Activated T-helper 1 cell treated with anti-CD3 and anti-CD28 coated beads, Interleukin-12 subunit alpha, Interleukin-12 subunit beta, Interleukin-2, Interleukin-4 antibody, amounts not matched to agents 30 ng/mL and 10 ng/mL and 1 ng/mL, durations not matched to agents 14 hours and 24 hours and 36 hours (primary cell): ENCODE data around the gene SEMA3G. TPM values are rescaled to one million over a fixed set of nuclear protein-coding genes. Genes with fewer than 3 reads are reported as not detected.

Experiments used
- DNase-seq: peaks from one replicate; pipeline ENCODE4 v3.0.0; 2021; ENCODE audit warnings: low spot score
- H3K27ac Mint-ChIP-seq: one replicate; pipeline ENCODE4 v1.8.0; 2021; ENCODE audit warnings: mild to moderate bottlenecking, mixed read lengths
- H3K27me3 Mint-ChIP-seq: one replicate; pipeline ENCODE4 v1.8.0; 2022; ENCODE audit warnings: mild to moderate bottlenecking, moderate library complexity, mixed read lengths; ENCODE audit not compliant: insufficient read depth
- H3K36me3 Mint-ChIP-seq: one replicate; pipeline ENCODE4 v1.8.0; 2021; ENCODE audit warnings: low read depth, mixed read lengths
- H3K4me1 Mint-ChIP-seq: one replicate; pipeline ENCODE4 v1.8.0; 2021; ENCODE audit warnings: low read depth, mixed read lengths
- H3K4me3 Mint-ChIP-seq: one replicate; pipeline ENCODE4 v1.8.0; 2021; ENCODE audit warnings: mild to moderate bottlenecking, moderate library complexity, mixed read lengths
- H3K9me3 Mint-ChIP-seq: one replicate; pipeline ENCODE4 v1.8.0; 2021; ENCODE audit warnings: mixed read lengths
- intact Hi-C: fragments of 100-400 bp; cut with micrococcal nuclease; formaldehyde crosslinking; loops from one replicate; pipeline ENCODE4 v1.15.1; 2024
- total RNA-seq: library from RNA; stranded (reverse); gene quantifications from 2 replicates; pipeline ENCODE4 v1.2.3, GENCODE V29; 2022

SEMA3G gene
- total RNA-seq, 1 donor from 2014 or later, result 0.13 TPM

DNA sequence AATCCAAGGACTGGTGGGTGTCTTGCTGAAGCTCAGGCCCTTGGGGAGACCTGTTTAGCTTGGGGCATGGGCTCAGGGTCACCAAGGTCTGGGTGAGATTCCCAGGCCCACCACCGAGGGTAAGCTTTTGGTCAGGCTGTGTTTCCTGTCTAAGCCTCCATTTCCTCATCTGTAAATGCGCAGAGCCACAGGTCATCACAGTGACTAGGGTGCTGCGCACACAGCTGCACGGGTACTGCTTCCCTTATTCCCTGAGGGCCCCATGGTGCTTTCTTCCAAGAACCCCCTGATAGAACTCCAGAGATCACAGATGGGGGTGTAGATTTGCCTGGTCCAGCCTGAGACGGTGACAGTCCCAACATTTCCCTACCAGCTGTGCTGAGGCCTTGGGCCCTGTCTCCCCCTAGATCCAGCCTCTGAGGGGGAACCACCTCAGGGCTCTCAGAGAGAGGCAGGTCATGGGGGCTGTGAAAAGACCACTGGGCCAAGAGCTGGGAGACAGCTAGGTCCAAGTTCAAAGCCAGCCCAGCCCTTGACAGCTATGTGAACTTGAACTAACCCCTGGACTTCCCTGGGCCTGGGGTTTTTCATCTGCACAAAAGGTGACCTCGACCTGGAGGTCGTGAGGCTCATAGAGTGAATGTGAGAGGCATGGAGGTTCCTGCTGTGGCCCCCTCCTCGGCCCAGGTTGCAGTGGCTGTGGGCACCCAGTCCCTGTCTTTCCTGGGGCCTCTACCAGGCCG, 60.7 kb downstream of the SEMA3G start:
- Mint-ChIP-seq H3K4me3 (no peak overlapping the region), H3K36me3 (no peaks in the 10 kb centered on the region), H3K27ac (no peak overlapping the region), H3K9me3 (no peaks in the 10 kb centered on the region), H3K4me1 (no peaks in the 10 kb centered on the region), H3K27me3 (no peaks in the 10 kb centered on the region)
- DNase-seq, result no peak
- intact Hi-C loops, result no loop called here

DNA sequence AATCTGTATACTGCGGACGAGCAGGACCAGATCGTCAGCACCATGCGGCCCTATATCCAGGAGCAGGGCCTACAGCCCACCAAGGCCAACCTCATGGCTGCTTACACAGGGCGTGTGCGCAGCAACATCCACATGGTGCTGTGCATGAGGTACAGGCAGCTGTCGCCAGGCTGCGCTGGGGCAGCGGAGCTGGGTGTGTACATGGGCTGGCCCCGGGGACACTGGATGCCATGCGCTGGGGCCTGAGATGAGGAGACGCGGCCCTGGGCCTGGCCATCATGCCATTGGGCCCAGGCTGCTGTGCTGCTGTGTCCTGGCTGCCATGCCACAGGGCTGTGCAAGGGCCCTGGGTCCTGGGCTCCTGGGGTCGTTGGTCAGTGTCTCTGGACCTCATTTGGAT, 61.5 kb downstream of the SEMA3G start:
- no peak for DNase-seq
- H3K27me3 Mint-ChIP-seq, result no peaks in the 10 kb centered on the region
- H3K4me3 Mint-ChIP-seq, result no peak overlapping the region
- no peaks in the 10 kb centered on the region for H3K36me3 Mint-ChIP-seq
- H3K27ac Mint-ChIP-seq, result no peak overlapping the region
- H3K4me1 Mint-ChIP-seq, result no peaks in the 10 kb centered on the region
- H3K9me3 Mint-ChIP-seq, result no peaks in the 10 kb centered on the region
- intact Hi-C loops, result no loop called here

Other genes starting within 250 kb of the SEMA3G start
- gene ALAS1, start 246.9 kb downstream of the SEMA3G start, total RNA-seq, result 105 and 110 TPM in 2 replicates
- gene TLR9, start 219.5 kb downstream of the SEMA3G start, total RNA-seq, result 0.47 TPM in 1 of 2 replicates, not detected in the other
- gene TWF2, start 205.9 kb downstream of the SEMA3G start, total RNA-seq, result 94.3 and 98.6 TPM in 2 replicates
- 57.1 and 59.5 TPM in 2 replicates for gene PPM1M, start 199.3 kb downstream of the SEMA3G start, total RNA-seq
- gene WDR82, start 166.5 kb downstream of the SEMA3G start, total RNA-seq, result 105 and 107 TPM in 2 replicates
- gene GLYCTK, start 157.3 kb downstream of the SEMA3G start, total RNA-seq, result 17.0 and 18.3 TPM in 2 replicates
- 12.1 and 12.2 TPM in 2 replicates for gene DNAH1, start 128.8 kb downstream of the SEMA3G start, total RNA-seq
- gene BAP1, start 35.1 kb downstream of the SEMA3G start, total RNA-seq, result 104 and 113 TPM in 2 replicates
- gene PHF7, start 34.4 kb downstream of the SEMA3G start, total RNA-seq, result 11.1 and 11.4 TPM in 2 replicates
- gene TNNC1, start 8.9 kb upstream of the SEMA3G start, total RNA-seq, result 0.32 and 0.67 TPM in 2 replicates
- gene NISCH, start 10.5 kb upstream of the SEMA3G start, total RNA-seq, result 72.0 and 74.2 TPM in 2 replicates
- gene STAB1, start 50.2 kb upstream of the SEMA3G start, total RNA-seq, result 0.05 and 0.16 TPM in 2 replicates
- gene NT5DC2, start 88.8 kb upstream of the SEMA3G start, total RNA-seq, result 60.8 and 61.7 TPM in 2 replicates
- gene UQCC5, start 91.5 kb upstream of the SEMA3G start, total RNA-seq, result 14.1 and 17.1 TPM in 2 replicates
- 68.6 and 68.8 TPM in 2 replicates for gene PBRM1, start 240.8 kb upstream of the SEMA3G start, total RNA-seq
- gene GNL3, start 240.9 kb upstream of the SEMA3G start, total RNA-seq, result 241 and 245 TPM in 2 replicates